ENCODE measurements around the gene WDR27.

WDR27 gene

GRCh38 chr6:169564453-169565240 is 137.2 kb downstream of the WDR27 start:
- no peak for DNase-seq (ENCODE audit: low read depth in 2 of 2)

- no peak for DNase-seq (ENCODE audit: low read depth in 2 of 2)
Measured at GRCh38 chr6:169561665-169562064, 140.2 kb downstream of the WDR27 start.

DNA sequence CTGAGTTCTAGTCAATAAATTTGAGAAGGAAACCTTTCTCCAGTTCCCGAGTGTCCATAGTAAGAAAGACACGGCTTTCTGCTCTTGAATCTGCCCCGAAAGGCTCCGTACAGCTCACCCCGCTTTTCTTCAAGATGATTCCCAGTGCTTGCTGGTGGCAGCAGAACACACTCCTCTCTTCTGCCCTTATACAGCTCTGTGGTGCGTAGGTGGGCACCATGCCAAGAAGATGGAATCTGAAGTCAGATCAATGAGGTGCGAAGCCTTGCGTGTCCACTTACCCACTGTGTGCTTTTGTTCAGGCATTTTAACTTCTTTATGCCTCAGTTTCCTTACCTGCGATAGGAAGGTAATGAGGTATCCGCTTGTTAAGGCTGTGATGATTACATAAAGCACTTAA is 142.2 kb downstream of the WDR27 start:
- DNase-seq (ENCODE audit: low read depth in 2 of 2): no peak

DNA sequence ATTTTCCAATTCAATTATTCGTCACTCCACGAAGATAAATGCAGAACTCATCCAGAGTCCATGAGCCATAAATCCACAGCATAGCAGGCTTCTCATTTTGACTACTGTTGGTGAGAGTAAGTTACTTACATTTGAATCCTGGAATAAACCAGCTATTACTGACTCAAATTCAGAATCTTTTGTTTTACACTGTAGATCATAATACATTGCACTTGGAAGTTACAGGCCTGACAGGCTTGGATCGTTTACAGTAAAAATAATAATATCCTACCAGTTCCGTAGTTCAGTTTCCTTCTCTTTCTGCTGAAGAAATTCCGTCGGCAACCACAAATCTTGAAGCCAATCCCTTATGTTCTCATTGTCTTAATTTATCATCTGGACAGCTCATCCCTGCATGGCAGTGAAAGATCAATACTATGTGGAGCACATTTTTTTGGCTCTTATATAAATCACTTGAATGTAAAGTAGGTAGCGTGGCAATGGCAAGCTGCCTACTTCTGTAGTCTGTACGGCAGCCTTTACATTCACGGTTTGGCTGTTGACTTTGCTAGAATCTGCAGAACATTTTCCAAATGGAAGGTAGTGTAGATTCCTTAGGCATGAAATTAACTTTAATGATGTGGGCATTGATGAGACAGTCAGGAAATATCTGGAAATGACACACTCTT is 142.9 kb downstream of the WDR27 start:
- no peak for DNase-seq (ENCODE audit: low read depth in 2 of 2)

GRCh38 chr6:169558378-169558773 is 143.5 kb downstream of the WDR27 start:
- no peak for DNase-seq (ENCODE audit: low read depth in 2 of 2)

- no peak for DNase-seq (ENCODE audit: low read depth in 2 of 2)
Measured at GRCh38 chr6:169557887-169558286, 143.9 kb downstream of the WDR27 start.

DNA sequence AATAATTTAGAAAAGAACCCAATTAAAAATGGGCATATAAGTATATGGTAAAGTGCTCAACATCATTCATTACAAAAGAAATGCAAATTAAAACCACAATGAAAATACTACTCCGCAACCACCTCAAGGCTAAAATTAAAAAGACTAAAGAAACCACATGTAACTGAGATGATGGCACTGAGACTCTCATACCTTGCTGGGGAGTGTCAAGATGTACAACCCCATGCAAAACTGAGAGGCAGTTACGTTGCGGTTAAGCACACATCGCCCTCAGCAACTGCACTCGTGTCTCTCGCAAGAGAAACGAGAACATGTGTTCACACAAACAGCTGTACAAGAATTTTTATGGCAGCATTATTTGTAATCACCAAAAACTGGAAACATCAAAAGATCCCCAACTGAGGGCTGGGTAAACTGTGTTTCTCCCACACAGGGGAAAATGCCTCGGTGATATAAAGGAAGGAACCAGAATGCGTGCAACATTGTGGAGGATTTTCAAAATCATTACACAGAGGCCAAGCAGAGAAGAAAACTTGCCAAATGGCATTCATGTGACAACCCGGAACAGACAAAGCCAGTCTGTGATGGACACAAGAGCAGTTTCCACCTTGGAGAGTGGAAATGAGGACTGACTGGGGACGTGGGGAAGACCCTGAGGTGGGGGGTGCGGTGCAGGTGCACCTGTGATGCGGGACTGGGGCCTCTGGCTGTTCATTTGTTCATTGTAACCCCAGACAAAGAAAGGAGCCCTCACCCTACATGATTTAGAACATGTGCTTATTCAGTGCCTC is 144.9 kb downstream of the WDR27 start:
- peak; percentile 6 to 33 for DNase-seq (ENCODE audit: low read depth in 2 of 2)

GRCh38 chr6:169555971-169556617 is 145.7 kb downstream of the WDR27 start:
- no peak for DNase-seq (ENCODE audit: low read depth in 2 of 2)

GRCh38 chr6:169545982-169546381 is 155.8 kb downstream of the WDR27 start:
- DNase-seq (ENCODE audit: low read depth in 2 of 2): no peak

DNA sequence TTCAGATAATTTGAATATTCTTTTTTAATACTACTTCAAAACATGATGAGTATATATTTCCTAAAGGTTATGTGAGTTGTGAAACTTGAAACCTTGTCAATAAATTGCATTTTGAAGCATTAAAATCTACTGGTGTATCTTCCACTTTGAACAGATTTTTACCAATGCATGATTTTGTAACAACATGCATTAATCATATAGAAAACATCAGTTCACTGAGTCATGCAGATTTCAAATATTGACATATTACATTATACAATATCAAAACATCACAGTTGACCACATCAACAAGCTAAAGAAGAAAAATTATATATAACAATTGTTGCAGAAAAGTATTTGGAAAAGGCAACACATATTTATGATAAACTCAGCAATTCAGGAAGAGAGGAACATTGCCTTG is 158.1 kb downstream of the WDR27 start:
- DNase-seq (ENCODE audit: low read depth in 2 of 2): no peak

- DNase-seq (ENCODE audit: low read depth in 2 of 2): no peak
Measured at GRCh38 chr6:169542491-169542890, 159.3 kb downstream of the WDR27 start.

- DNase-seq (ENCODE audit: low read depth in 2 of 2): no peak
Measured at GRCh38 chr6:169539176-169539897, 162.5 kb downstream of the WDR27 start.

DNA sequence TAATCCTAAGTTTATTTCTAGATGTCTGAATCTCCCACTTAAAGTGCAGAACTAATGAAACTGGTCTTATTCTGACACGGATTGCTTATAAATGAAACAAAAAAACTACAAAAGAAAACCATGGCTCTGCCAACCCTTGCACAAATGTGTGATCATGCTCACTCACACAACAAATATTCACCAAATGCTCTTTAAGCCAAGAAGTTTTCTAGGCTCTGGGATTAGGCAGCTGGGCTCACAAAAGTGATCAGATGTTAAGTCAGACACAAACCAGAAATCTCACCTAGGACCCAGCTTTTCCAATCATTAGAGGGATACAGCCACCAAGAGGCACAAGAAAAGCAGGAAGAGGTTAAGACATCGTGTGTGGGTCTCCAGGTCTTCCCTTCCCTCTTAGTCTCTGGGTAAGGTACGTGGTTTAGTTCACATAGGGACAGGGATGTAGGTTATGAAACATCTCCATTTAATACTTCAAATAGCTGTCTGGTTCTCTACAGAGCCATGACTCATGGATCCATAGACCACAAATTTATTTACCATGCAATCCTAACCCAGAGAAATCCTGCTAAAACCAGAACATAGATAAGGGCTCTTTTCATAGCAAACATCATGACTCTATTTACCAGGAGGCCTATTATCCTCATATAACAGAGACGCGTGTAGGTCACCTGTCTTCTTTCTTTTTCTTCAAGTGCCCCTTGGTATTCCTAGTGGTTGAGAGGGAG is 165.2 kb downstream of the WDR27 start:
- no peak for DNase-seq (ENCODE audit: low read depth in 2 of 2)

DNA sequence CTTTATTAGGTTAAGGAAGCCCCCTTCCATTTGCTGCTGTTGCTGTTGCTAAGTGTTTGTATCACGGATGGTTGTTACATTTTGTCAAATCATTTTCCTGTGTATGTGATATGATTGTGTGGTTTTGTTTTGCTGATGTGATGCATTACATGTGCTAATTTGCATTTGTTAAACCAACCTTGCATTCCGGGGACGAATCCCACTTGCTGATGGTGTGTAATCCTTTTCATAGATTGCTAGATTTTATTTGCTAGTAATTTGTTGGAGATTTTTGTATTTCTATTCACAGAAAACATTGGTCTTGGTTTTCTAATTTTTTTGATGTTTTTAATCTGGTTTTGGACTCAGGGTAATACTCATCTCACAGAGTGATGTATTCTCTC is 167.8 kb downstream of the WDR27 start:
- no peak for DNase-seq (ENCODE audit: low read depth in 2 of 2)

DNA sequence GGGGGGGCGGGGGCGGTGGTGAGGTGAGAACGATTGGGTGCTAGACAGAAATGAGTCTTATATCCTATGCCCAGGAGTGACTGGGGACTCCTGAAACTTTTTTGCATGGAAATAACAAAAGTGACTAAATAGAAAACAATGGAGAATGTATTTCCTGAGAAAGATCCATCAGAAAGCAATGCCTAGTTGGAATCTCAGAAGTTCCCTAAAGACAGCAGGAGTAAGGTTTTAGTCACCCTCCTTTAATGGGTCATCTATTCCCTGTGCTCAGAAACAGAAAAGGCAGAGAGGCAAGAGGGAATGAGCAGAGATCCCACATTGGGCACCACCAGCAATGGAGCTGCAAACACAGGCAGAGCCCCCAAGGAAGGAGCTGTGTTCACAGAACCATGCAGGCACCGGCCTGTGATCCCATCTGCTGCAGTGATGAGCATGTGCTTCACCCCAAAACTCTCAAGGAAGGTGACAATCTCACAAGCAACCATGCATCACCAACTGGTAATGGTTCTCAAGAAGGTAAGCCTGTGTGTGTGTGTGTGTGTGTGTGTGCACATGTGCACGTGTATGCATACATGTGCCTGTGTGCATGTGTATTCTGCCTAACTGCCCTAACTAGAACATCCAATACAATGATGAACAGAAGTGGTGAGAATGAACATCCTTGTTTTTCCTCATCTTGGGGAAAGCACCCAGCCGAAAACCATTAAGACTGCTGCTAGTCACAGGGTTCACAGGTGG is 168.4 kb downstream of the WDR27 start:
- DNase-seq (ENCODE audit: low read depth in 2 of 2): no peak

DNA sequence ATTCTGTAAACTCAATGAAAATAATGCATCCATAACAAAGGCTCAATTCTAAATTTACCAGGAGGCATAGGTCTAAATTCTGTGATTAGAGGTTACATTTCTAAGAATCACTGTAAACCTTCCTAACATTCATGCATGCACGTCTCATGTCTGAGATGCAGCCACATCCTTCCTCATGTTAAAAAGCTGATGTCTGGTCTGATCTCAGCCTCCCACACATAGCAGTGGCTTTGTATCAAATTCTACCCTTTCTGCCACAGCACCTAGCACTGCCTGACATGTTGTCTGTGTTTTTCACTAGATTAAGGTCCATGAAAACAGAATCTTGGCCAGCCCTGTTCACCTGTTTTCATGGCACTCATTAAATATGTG is 171.1 kb downstream of the WDR27 start:
- DNase-seq (ENCODE audit: low read depth in 2 of 2): no peak

DNA sequence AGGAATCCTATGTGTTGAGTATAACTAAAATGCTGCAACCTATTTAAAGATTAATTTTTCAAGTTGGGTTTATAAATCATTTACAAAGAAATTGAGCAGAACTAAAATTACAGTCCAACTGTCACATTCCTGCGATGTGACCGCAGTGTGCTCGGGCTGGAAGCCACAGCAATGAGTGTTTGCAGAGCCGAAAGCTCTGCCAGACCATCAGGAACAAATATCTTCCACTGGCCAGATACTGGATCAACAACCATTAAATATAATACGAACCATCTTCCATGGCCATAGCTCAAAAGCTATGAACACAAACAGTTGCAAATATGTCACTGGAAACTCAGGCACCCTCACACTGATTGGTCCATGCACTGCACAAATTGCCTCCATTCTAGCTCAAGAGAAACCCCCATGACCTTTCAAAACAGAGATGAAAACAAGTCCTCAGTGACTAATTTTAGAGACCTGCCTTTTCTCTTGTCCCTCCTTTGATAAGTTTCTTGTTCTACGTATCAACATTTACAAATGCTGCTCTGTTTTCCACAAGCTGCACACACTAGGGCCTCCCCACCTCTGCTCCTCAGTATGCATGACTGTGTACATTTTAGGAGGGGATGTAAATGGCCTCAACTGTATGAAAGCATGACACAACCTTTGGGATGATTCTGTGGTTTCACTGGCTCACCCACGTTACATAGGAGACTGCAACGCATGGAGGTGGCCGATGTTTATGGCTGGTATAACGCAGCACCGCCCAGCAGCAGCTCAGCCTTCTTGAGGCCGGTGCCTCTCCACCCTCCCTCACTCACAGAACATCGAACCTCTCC is 171.7 kb downstream of the WDR27 start:
- DNase-seq (ENCODE audit: low read depth in 2 of 2): peak in 1 of 2 experiments; percentile 3

GRCh38 chr6:169528755-169529154 is 173.1 kb downstream of the WDR27 start:
- DNase-seq (ENCODE audit: low read depth in 2 of 2): no peak

DNA sequence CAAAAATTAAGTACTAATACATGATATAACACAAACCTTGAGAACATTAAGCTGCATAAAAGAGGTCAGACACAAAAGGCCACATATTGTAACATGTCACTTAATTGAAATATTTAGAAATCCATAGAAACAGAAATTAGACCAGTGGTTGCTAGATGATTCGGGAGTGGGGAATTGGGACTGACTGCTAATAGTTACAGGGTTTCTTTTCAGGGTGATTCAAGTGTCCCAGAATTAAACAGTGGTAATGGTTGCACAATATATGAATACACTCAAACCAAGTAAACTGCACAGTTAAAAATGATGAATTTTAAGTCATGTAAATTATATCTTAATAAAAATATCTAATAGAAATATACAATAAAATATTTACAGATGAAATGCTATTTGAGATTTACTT is 174.5 kb downstream of the WDR27 start:
- DNase-seq (ENCODE audit: low read depth in 2 of 2): no peak

All from stimulated activated CD4-positive, alpha-beta T cell treated with anti-CD3 and anti-CD28 coated beads, Interleukin-12 subunit alpha, Interleukin-12 subunit beta, amount 100 ng/mL, for 24 hours (primary cell).